Mesodermal cell (in vitro differentiated cells): ENCODE results near the gene DNTT.

Experiments used
- H3K27ac ChIP-seq: 2 replicates; pipeline ENCODE4 v1.7.0; 2013; ENCODE audit warnings: mild to moderate bottlenecking, low read depth, low read length, moderate library complexity; ENCODE audit not compliant: severe bottlenecking
- H3K36me3 ChIP-seq: 2 replicates; pipeline ENCODE4 v1.7.1; 2013; ENCODE audit warnings: mild to moderate bottlenecking, low read length, moderate library complexity; ENCODE audit not compliant: control insufficient read depth, insufficient read depth
- H3K4me1 ChIP-seq: one replicate; pipeline ENCODE4 v1.7.1; 2013; ENCODE audit warnings: mild to moderate bottlenecking, low read length; ENCODE audit not compliant: insufficient read depth, control insufficient read depth, poor library complexity, severe bottlenecking
- H3K4me3 ChIP-seq: 2 replicates; pipeline ENCODE4 v1.7.0; 2013; ENCODE audit warnings: low read length, control low read depth, mild to moderate bottlenecking; ENCODE audit not compliant: insufficient read depth, poor library complexity, severe bottlenecking; ENCODE audit errors: extremely low read depth
- H3K9me3 ChIP-seq: 2 replicates; pipeline ENCODE4 v1.7.1; 2013; ENCODE audit warnings: mild to moderate bottlenecking, low read length, moderate library complexity; ENCODE audit not compliant: control insufficient read depth
- WGBS, 2 experiments: methylation state at CpG; one replicate each; pipeline ENCODE4 v1.1.5; 2013; ENCODE audit warnings: missing lambda C conversion rate in 2 of 2; ENCODE audit not compliant: insufficient coverage in 2 of 2; 5-methylcytosine and 5-hydroxymethylcytosine counted together

DNTT gene

GRCh38 chr10:96276831-96277230, 27.4 kb upstream of the DNTT start:
- H3K4me1 ChIP-seq: no peaks in the 10 kb centered on the region
- WGBS, 2 experiments: 89% methylated on average over 1 of the region's 1 CpG; no CpG with 5 or more reads in 1 of the 2 experiments
- H3K4me3 ChIP-seq: no peak overlapping the region
- H3K27ac ChIP-seq: no peak overlapping the region
- no peaks in the 10 kb centered on the region for H3K9me3 ChIP-seq
- no peaks in the 10 kb centered on the region for H3K36me3 ChIP-seq

- H3K27ac ChIP-seq: no peak overlapping the region
- 89 to 100% methylated on average over 3 of the region's 3 CpGs for WGBS, 2 experiments
Measured at GRCh38 chr10:96279191-96279641, 25.0 kb upstream of the DNTT start.

GRCh38 chr10:96280859-96281258, 23.4 kb upstream of the DNTT start:
- no peaks in the 10 kb centered on the region for H3K4me1 ChIP-seq
- H3K4me3 ChIP-seq: no peak overlapping the region
- H3K36me3 ChIP-seq: no peaks in the 10 kb centered on the region
- no CpG with 5 or more reads among the region's 2 CpGs for WGBS, 2 experiments
- no peaks in the 10 kb centered on the region for H3K9me3 ChIP-seq
- no peak overlapping the region for H3K27ac ChIP-seq

More at GRCh38 chr10:96279191-96279641, 25.0 kb upstream of the DNTT start:
- Histone ChIP-seq H3K9me3 (no peaks in the 10 kb centered on the region), H3K36me3 (no peaks in the 10 kb centered on the region), H3K4me1 (no peaks in the 10 kb centered on the region), H3K4me3 (no peak overlapping the region)

- 90 to 92% methylated on average over 2 of the region's 3 CpGs for WGBS, 2 experiments
Measured at GRCh38 chr10:96281444-96282029, 22.7 kb upstream of the DNTT start.

DNA sequence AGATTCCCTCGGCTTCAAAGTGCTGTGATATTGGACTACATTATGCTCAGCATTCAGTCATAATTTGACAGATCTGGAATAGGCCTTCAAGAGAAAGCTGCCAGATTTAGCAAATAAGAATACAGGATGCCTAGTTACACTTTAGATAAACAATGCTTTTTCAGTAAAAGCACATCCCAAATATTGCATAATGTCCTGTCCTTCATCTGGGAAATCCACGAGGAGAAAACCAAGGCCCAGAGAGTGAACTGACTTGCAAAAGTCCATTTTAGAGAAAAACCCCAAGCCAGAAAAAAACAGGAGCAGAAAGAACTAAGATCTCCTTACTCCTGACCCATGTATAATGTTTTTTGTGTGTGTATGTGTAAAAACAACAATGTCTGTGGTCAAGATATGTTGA, 20.9 kb upstream of the DNTT start:
- no peak overlapping the region for H3K4me3 ChIP-seq
- H3K4me1 ChIP-seq: no peaks in the 10 kb centered on the region
- no peaks in the 10 kb centered on the region for H3K36me3 ChIP-seq
- WGBS, 2 experiments: 100% methylated on average over 1 of the region's 2 CpGs; no CpG with 5 or more reads in 1 of the 2 experiments
- H3K9me3 ChIP-seq: no peaks in the 10 kb centered on the region
- no peak overlapping the region for H3K27ac ChIP-seq

More at GRCh38 chr10:96281444-96282029, 22.7 kb upstream of the DNTT start:
- H3K4me3 ChIP-seq: no peak overlapping the region
- no peaks in the 10 kb centered on the region for H3K36me3 ChIP-seq
- no peaks in the 10 kb centered on the region for H3K9me3 ChIP-seq
- H3K27ac ChIP-seq: no peak overlapping the region
- H3K4me1 ChIP-seq: no peaks in the 10 kb centered on the region

DNA sequence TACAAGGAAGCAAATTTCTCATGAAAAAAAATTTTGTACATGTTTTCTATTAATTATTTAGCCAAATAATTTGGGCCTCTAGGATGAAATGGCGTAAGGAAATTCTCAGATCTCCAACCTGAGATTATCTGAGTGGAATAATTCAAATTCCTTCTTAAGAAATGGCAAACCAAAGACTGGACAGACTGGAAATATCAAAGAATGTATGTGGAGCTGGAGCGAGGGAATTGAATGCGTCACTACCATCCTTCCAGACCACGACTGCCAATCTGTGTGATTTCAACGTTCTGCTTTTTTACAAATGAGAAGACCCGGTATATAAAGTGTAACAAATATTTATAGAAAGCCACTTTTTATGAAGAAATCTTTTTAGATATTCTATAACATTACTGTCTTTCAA, 20.5 kb upstream of the DNTT start:
- WGBS, 2 experiments: 92 to 95% methylated on average over 2 to 3 of the region's 6 CpGs
- Histone ChIP-seq H3K36me3 (no peaks in the 10 kb centered on the region), H3K4me1 (no peaks in the 10 kb centered on the region), H3K27ac (no peak overlapping the region), H3K4me3 (no peak overlapping the region), H3K9me3 (no peaks in the 10 kb centered on the region)

DNA sequence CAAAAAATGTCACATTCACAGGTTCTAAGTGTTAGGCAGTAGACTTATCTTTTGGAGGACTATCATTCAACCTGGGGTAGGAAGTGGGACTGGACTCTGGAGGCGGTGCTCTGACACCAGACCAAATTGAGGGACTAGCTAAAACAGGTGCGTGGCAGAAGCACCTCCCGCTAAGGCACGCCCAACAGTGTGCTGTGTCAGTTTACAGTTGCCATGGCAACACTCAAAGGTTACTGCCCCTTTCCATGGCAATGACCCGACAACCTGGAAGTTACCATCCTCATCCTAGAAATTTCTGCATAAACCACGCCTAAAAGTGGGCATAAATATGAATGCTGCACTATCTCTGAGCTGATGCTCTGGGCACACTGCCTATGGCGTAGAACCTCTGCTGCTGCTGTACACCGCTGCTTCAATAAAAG, 18.9 kb upstream of the DNTT start:
- H3K9me3 ChIP-seq: no peaks in the 10 kb centered on the region
- H3K4me3 ChIP-seq: no peak overlapping the region
- WGBS, 2 experiments: 82 to 87% methylated on average over 8 of the region's 8 CpGs
- no peaks in the 10 kb centered on the region for H3K4me1 ChIP-seq
- H3K27ac ChIP-seq: no peak overlapping the region
- no peaks in the 10 kb centered on the region for H3K36me3 ChIP-seq

- Histone ChIP-seq H3K27ac (no peak overlapping the region), H3K9me3 (no peaks in the 10 kb centered on the region), H3K4me3 (no peak overlapping the region), H3K36me3 (no peaks in the 10 kb centered on the region), H3K4me1 (no peaks in the 10 kb centered on the region)
- 69 to 74% methylated on average over 3 to 6 of the region's 6 CpGs for WGBS, 2 experiments
Measured at GRCh38 chr10:96287392-96288105, 16.7 kb upstream of the DNTT start.

GRCh38 chr10:96288151-96288621, 16.0 kb upstream of the DNTT start:
- no peaks in the 10 kb centered on the region for H3K36me3 ChIP-seq
- no peak overlapping the region for H3K4me3 ChIP-seq
- no peaks in the 10 kb centered on the region for H3K9me3 ChIP-seq
- H3K27ac ChIP-seq: no peak overlapping the region
- H3K4me1 ChIP-seq: no peaks in the 10 kb centered on the region
- WGBS, 2 experiments: 70 to 75% methylated on average over 4 of the region's 5 CpGs

- H3K4me1 ChIP-seq: no peaks in the 10 kb centered on the region
- no peak overlapping the region for H3K4me3 ChIP-seq
- 86 to 96% methylated on average over 3 to 4 of the region's 9 CpGs for WGBS, 2 experiments
Measured at GRCh38 chr10:96289218-96289910, 14.9 kb upstream of the DNTT start.

More at GRCh38 chr10:96289218-96289910, 14.9 kb upstream of the DNTT start:
- Histone ChIP-seq H3K36me3 (no peaks in the 10 kb centered on the region), H3K27ac (no peak overlapping the region), H3K9me3 (no peaks in the 10 kb centered on the region)
